ENCODE measurements around the gene SSH2. TPM values are rescaled to one million over a fixed set of nuclear protein-coding genes. Genes with fewer than 3 reads are reported as not detected.
"Not testable (repeated sequence)": the region's sequence is repeated elsewhere in the genome, so short reads cannot be mapped to it uniquely, and the experiment has no call there.

SSH2 gene
- total and polyA plus RNA-seq, 2 donors from 2014 or later: 19.7 to 62.5 TPM

- no peak overlapping the region for H3K27ac ChIP-seq (ENCODE audit: low read depth in 2 of 2, low read length in 2 of 2)
- no peaks in the 10 kb centered on the region for H3K9me3 ChIP-seq (ENCODE audit: control insufficient read depth in 2 of 3, insufficient read depth in 1 of 3, low read length in 3 of 3)
- H3K36me3 ChIP-seq (ENCODE audit: control insufficient read depth in 2 of 3, insufficient read depth in 3 of 3, low read length in 3 of 3): peaks cover 0 to 16% (median 3%) of the 10 kb centered on the region in 3 donors
- H3K27me3 ChIP-seq (ENCODE audit: control insufficient read depth, insufficient read depth, low read length): no peaks in the 10 kb centered on the region
- no peak overlapping the region for H3K4me3 ChIP-seq (ENCODE audit: low read length in 3 of 3)
- FAIRE-seq (no peak), DNase-seq (no peak)
- TF ChIP-seq, protein P1, sequence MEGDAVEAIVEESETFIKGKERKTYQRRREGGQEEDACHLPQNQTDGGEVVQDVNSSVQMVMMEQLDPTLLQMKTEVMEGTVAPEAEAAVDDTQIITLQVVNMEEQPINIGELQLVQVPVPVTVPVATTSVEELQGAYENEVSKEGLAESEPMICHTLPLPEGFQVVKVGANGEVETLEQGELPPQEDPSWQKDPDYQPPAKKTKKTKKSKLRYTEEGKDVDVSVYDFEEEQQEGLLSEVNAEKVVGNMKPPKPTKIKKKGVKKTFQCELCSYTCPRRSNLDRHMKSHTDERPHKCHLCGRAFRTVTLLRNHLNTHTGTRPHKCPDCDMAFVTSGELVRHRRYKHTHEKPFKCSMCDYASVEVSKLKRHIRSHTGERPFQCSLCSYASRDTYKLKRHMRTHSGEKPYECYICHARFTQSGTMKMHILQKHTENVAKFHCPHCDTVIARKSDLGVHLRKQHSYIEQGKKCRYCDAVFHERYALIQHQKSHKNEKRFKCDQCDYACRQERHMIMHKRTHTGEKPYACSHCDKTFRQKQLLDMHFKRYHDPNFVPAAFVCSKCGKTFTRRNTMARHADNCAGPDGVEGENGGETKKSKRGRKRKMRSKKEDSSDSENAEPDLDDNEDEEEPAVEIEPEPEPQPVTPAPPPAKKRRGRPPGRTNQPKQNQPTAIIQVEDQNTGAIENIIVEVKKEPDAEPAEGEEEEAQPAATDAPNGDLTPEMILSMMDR (IDR thresholded peaks at IDR 0.05; ENCODE audit: borderline replicate concordance, extremely low read depth, insufficient read depth): no peak
- intact Hi-C loops (cut with DNase I): no loop called here
- H3K4me1 ChIP-seq (ENCODE audit: control insufficient read depth in 2 of 3, insufficient read depth in 2 of 3, low read depth in 1 of 3, low read length in 3 of 3): no peaks in the 10 kb centered on the region
- no peak overlapping the region for H3K9ac ChIP-seq (ENCODE audit: low read length in 3 of 3)
Measured at GRCh38 chr17:29652976-29653375, 277.1 kb downstream of the SSH2 start.

DNA sequence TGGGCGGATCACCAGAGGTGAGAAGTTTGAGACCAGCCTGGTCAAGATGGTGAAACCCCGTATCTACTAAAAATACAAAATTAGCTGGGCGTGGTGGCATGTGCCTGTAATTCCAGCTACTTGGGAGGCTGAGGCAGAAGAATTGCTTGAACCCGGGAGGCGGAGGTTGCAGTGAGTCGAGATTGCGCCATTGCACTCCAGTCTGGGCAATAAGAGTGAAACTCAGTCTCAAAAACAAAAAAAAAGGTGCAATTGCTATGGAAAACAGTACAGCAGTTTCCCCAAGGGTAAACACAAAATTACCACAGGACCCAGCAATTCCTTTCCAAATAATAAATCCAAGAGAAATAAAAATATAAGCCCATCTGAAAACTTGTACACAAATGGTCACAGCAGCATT lies 278.1 kb downstream of the SSH2 start:
- H3K9me3 ChIP-seq (ENCODE audit: control insufficient read depth in 2 of 3, insufficient read depth in 1 of 3, low read length in 3 of 3); intact Hi-C loops (cut with DNase I); H3K9ac ChIP-seq (ENCODE audit: low read length in 3 of 3); H3K27ac ChIP-seq (ENCODE audit: low read depth in 2 of 2, low read length in 2 of 2); FAIRE-seq; H3K4me1 ChIP-seq (ENCODE audit: control insufficient read depth in 2 of 3, insufficient read depth in 2 of 3, low read depth in 1 of 3, low read length in 3 of 3); DNase-seq; H3K27me3 ChIP-seq (ENCODE audit: control insufficient read depth, insufficient read depth, low read length); H3K4me3 ChIP-seq (ENCODE audit: low read length in 3 of 3): not testable (repeated sequence)
- peaks cover 0 to 19% (median 3%) of the 10 kb centered on the region in 3 donors for H3K36me3 ChIP-seq (ENCODE audit: control insufficient read depth in 2 of 3, insufficient read depth in 3 of 3, low read length in 3 of 3)

DNA sequence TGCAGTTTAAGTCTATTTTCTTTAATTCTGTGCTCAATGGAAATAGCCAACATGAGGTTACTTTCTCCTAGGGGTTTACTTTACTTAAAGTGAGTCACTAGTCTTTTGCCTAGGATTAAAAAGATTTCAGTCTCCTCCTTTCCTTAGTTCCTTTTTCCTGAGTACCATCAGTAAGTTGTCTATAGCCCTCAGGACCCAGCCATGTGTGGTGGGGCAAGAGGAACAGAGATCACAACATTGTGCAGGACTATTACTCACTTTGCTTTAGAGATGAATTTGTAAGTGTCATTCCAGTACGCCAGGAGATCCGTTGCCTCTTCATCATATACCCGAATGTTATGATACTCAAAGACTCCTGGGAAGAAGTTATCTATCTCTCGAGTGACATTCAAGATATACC lies 279.6 kb downstream of the SSH2 start:
- H3K27ac ChIP-seq (ENCODE audit: low read depth in 2 of 2, low read length in 2 of 2): no peak overlapping the region
- DNase-seq: no peak

GRCh38 chr17:29649359-29649758 lies 280.7 kb downstream of the SSH2 start:
- Histone ChIP-seq H3K27ac (ENCODE audit: low read depth in 2 of 2, low read length in 2 of 2) (no peak overlapping the region), H3K4me3 (ENCODE audit: low read length in 3 of 3) (no peak overlapping the region), H3K36me3 (ENCODE audit: control insufficient read depth in 2 of 3, insufficient read depth in 3 of 3, low read length in 3 of 3) (peaks cover 0 to 9% (median under 1%) of the 10 kb centered on the region in 3 donors), H3K9me3 (ENCODE audit: control insufficient read depth in 2 of 3, insufficient read depth in 1 of 3, low read length in 3 of 3) (no peaks in the 10 kb centered on the region), H3K27me3 (ENCODE audit: control insufficient read depth, insufficient read depth, low read length) (no peaks in the 10 kb centered on the region), H3K4me1 (ENCODE audit: control insufficient read depth in 2 of 3, insufficient read depth in 2 of 3, low read depth in 1 of 3, low read length in 3 of 3) (peaks cover 0 to 7% (median 5%) of the 10 kb centered on the region in 3 donors), H3K9ac (ENCODE audit: low read length in 3 of 3) (no peak overlapping the region)
- TF ChIP-seq, protein P1 (IDR thresholded peaks at IDR 0.05; ENCODE audit: borderline replicate concordance, extremely low read depth, insufficient read depth): no peak
- no peak for DNase-seq
- intact Hi-C loops (cut with DNase I): loop anchor here (10.0 kb wide), 1 partner anchor 125 kb away; no protein-coding TSS in a partner anchor
- FAIRE-seq: no peak

More for the DNA sequence above, 279.6 kb downstream of the SSH2 start:
- Histone ChIP-seq H3K27me3 (ENCODE audit: control insufficient read depth, insufficient read depth, low read length) (no peaks in the 10 kb centered on the region), H3K4me1 (ENCODE audit: control insufficient read depth in 2 of 3, insufficient read depth in 2 of 3, low read depth in 1 of 3, low read length in 3 of 3) (peaks cover 0 to 4% (median under 1%) of the 10 kb centered on the region in 3 donors), H3K36me3 (ENCODE audit: control insufficient read depth in 2 of 3, insufficient read depth in 3 of 3, low read length in 3 of 3) (peaks cover 0 to 16% (median 3%) of the 10 kb centered on the region in 3 donors), H3K4me3 (ENCODE audit: low read length in 3 of 3) (no peak overlapping the region), H3K9ac (ENCODE audit: low read length in 3 of 3) (no peak overlapping the region), H3K9me3 (ENCODE audit: control insufficient read depth in 2 of 3, insufficient read depth in 1 of 3, low read length in 3 of 3) (no peaks in the 10 kb centered on the region)
- FAIRE-seq: no peak
- TF ChIP-seq, protein P1 (IDR thresholded peaks at IDR 0.05; ENCODE audit: borderline replicate concordance, extremely low read depth, insufficient read depth): no peak
- intact Hi-C loops (cut with DNase I): no loop called here

All from kidney (tissue), 14 donors.